ENCODE measurements around the gene CHST7. TPM values are rescaled to one million over a fixed set of nuclear protein-coding genes. Genes with fewer than 3 reads are reported as not detected.

CHST7 gene
- total RNA-seq, 1 donor from 2014 or later, result 54.6 TPM

DNA sequence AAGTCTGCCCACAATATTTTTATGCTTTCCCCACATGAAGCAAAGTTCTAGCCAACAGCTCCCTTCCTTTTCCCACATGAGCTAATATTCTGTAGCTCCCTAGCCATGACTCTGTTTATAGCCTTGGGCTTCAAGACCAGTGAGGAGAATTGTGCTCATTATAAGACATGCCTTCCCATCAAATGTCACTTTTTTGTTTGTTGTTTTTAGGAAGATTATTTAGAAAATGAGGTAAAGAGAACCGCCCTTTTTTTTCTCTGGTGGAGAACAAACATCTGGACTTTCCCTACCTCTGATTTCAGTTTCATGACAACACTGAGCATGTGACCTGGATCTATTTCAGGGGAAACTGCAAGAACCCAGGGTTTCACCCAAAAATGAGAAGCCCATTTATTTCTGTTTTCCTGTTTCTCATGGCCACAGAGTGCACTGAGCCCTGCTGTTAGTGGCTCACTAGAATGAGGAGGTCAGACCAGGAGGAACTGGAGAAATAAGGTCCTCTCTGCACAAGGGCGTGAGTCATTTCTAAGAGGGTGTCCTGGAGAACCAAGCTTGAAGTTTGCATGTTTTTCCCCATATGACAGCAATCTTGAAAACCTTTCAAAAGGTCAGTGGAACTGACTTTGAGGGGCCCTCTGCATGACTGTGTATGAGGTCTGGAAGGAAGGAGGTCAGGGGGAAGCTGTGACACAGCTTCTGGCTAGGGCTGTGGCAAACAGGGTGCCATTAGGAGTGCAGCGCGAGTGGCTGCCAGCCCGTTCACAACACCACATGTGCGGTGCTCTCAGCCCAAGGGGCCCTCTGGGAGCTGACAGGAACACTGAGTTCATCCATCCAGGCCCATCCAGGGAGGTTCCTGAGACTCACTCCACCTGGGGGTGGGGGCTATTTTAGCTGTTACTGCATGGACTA, 55.2 kb downstream of the CHST7 start:
- DNase-seq (ENCODE audit: low spot score), result no peak
- Mint-ChIP-seq H3K27me3 (ENCODE audit: unreplicated experiment) (peaks cover 3% of the 10 kb centered on the region), H3K4me3 (ENCODE audit: unreplicated experiment) (no peak overlapping the region), H3K27ac (ENCODE audit: unreplicated experiment) (no peak overlapping the region), H3K4me1 (ENCODE audit: unreplicated experiment) (peaks cover 22% of the 10 kb centered on the region), H3K9me3 (ENCODE audit: unreplicated experiment) (no peaks in the 10 kb centered on the region), H3K36me3 (ENCODE audit: low read depth, unreplicated experiment) (no peaks in the 10 kb centered on the region)
- TF ChIP-seq, protein P1, sequence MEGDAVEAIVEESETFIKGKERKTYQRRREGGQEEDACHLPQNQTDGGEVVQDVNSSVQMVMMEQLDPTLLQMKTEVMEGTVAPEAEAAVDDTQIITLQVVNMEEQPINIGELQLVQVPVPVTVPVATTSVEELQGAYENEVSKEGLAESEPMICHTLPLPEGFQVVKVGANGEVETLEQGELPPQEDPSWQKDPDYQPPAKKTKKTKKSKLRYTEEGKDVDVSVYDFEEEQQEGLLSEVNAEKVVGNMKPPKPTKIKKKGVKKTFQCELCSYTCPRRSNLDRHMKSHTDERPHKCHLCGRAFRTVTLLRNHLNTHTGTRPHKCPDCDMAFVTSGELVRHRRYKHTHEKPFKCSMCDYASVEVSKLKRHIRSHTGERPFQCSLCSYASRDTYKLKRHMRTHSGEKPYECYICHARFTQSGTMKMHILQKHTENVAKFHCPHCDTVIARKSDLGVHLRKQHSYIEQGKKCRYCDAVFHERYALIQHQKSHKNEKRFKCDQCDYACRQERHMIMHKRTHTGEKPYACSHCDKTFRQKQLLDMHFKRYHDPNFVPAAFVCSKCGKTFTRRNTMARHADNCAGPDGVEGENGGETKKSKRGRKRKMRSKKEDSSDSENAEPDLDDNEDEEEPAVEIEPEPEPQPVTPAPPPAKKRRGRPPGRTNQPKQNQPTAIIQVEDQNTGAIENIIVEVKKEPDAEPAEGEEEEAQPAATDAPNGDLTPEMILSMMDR (IDR thresholded peaks at IDR 0.05; ENCODE audit: unreplicated experiment), result no peak

DNA sequence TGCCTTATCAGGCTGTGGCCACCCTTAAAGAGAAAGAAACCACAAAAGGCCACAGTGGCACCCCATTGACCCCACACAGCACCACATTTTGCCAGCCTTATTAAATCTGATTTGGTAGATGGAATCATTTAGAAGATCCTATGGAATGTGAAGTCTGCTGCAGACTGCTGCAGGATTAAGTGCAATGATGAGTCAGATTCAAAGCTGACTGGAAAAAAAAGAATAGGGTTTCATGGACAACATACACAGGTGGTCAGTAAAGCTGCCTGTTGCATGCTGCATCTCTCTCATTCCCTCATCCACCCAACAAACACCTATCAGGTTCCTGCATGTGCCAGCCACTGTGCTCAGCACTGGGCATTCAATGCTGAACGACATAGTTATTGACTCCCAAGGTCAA, 56.6 kb downstream of the CHST7 start:
- no peak for DNase-seq (ENCODE audit: low spot score)
- no peaks in the 10 kb centered on the region for H3K9me3 Mint-ChIP-seq (ENCODE audit: unreplicated experiment)
- peaks cover 3% of the 10 kb centered on the region for H3K27me3 Mint-ChIP-seq (ENCODE audit: unreplicated experiment)
- H3K4me1 Mint-ChIP-seq (ENCODE audit: unreplicated experiment), result peaks cover 22% of the 10 kb centered on the region
- TF ChIP-seq, protein P1 (IDR thresholded peaks at IDR 0.05; ENCODE audit: unreplicated experiment), result no peak
- H3K27ac Mint-ChIP-seq (ENCODE audit: unreplicated experiment), result no peak overlapping the region
- no peak overlapping the region for H3K4me3 Mint-ChIP-seq (ENCODE audit: unreplicated experiment)
- no peaks in the 10 kb centered on the region for H3K36me3 Mint-ChIP-seq (ENCODE audit: low read depth, unreplicated experiment)

DNA sequence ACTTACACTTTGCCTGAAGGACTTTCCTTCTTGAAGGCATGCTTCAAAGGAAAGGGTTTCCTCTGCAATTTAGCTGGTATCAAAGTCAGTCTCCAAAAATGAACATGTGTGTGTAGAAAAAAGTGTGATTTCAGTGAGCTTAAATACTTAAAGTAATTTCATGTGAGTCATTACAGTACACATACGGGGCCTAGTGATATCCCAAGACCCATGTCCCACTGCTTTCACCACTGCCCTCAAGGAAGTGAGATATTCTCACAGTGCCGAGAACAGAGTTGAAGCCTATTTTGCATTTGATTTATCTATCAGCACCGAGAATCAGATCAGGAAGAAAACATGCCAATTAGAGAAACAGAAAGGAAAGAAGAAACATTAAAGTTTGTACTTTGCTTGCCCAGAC, 61.0 kb downstream of the CHST7 start:
- Mint-ChIP-seq H3K36me3 (ENCODE audit: low read depth, unreplicated experiment) (no peaks in the 10 kb centered on the region), H3K4me1 (ENCODE audit: unreplicated experiment) (no peaks in the 10 kb centered on the region), H3K9me3 (ENCODE audit: unreplicated experiment) (no peaks in the 10 kb centered on the region), H3K27me3 (ENCODE audit: unreplicated experiment) (no peaks in the 10 kb centered on the region), H3K27ac (ENCODE audit: unreplicated experiment) (no peak overlapping the region), H3K4me3 (ENCODE audit: unreplicated experiment) (no peak overlapping the region)
- no peak for DNase-seq (ENCODE audit: low spot score)
- TF ChIP-seq, protein P1 (IDR thresholded peaks at IDR 0.05; ENCODE audit: unreplicated experiment), result no peak

DNA sequence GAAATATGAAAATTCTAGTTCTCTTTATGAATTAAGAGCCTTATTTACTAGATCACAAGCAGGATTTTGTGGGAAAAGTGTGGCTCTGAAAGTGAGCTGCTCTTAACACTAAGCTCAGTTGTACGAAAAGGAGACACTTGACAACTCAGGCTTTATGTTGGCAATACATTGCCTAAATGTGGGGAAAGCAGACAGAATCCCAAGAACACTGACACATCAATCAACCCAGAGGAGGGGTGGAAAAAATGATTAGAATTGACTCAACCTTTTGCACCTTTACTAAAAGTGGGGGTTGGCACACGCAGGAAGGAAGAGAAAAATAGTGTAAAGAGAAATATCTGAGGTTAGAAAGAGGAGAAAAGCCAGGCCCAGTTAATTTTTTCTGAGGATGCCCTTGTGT, 61.6 kb downstream of the CHST7 start:
- TF ChIP-seq, protein P1 (IDR thresholded peaks at IDR 0.05; ENCODE audit: unreplicated experiment), result no peak

DNA sequence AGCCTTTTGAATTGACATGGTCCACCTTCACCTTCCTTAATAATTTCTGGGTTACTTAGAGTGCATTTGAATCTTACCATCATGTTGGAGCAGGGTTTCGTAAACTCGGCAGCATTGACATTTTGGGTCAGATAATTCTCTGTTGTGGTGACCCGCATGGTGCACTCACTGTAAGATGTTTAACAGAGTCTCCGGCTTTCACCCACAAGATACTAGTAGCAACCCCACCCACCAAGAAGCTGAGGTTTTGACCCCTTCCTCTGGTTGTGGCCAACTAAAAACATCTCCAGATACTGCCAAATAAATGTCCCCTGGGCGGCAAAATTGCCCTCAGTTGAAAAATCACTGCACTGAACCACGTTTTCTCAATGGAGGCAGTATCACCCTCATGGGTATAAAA, 62.7 kb downstream of the CHST7 start:
- no peaks in the 10 kb centered on the region for H3K9me3 Mint-ChIP-seq (ENCODE audit: unreplicated experiment)
- no peaks in the 10 kb centered on the region for H3K4me1 Mint-ChIP-seq (ENCODE audit: unreplicated experiment)
- no peaks in the 10 kb centered on the region for H3K36me3 Mint-ChIP-seq (ENCODE audit: low read depth, unreplicated experiment)
- TF ChIP-seq, protein P1 (IDR thresholded peaks at IDR 0.05; ENCODE audit: unreplicated experiment), result no peak
- no peak for DNase-seq (ENCODE audit: low spot score)
- H3K27me3 Mint-ChIP-seq (ENCODE audit: unreplicated experiment), result no peaks in the 10 kb centered on the region
- H3K4me3 Mint-ChIP-seq (ENCODE audit: unreplicated experiment), result no peak overlapping the region
- no peak overlapping the region for H3K27ac Mint-ChIP-seq (ENCODE audit: unreplicated experiment)

More for the DNA sequence above, 61.6 kb downstream of the CHST7 start:
- H3K9me3 Mint-ChIP-seq (ENCODE audit: unreplicated experiment), result no peaks in the 10 kb centered on the region
- H3K27me3 Mint-ChIP-seq (ENCODE audit: unreplicated experiment), result no peaks in the 10 kb centered on the region
- no peak overlapping the region for H3K4me3 Mint-ChIP-seq (ENCODE audit: unreplicated experiment)
- H3K36me3 Mint-ChIP-seq (ENCODE audit: low read depth, unreplicated experiment), result no peaks in the 10 kb centered on the region
- H3K27ac Mint-ChIP-seq (ENCODE audit: unreplicated experiment), result no peak overlapping the region
- DNase-seq (ENCODE audit: low spot score), result no peak
- H3K4me1 Mint-ChIP-seq (ENCODE audit: unreplicated experiment), result no peaks in the 10 kb centered on the region
